ENCODE data around the gene NEDD4L. TPM values are rescaled to one million over a fixed set of nuclear protein-coding genes. Genes with fewer than 3 reads are reported as not detected.

The NEDD4L gene
- total RNA-seq, 2 experiments from 2014 or later = 3.2 to 3.3 TPM

- H3K79me2 ChIP-seq (ENCODE audit: insufficient read depth, low read depth, low read length) = no peaks in the 10 kb centered on the region
- H3K4me3 ChIP-seq (ENCODE audit: low read depth, low read length, poor library complexity, severe bottlenecking) = no peak overlapping the region
- intact Hi-C loops (cut with micrococcal nuclease; ENCODE audit: unreplicated experiment) = no loop called here
- no peak overlapping the region for H3K27ac ChIP-seq (ENCODE audit: low read depth, low read length, poor library complexity, severe bottlenecking)
- H3K9me3 ChIP-seq (ENCODE audit: low read length) = no peaks in the 10 kb centered on the region
- H4K20me1 ChIP-seq (ENCODE audit: insufficient read depth, low read length) = no peaks in the 10 kb centered on the region
- no peaks in the 10 kb centered on the region for H3K4me1 ChIP-seq (ENCODE audit: insufficient read depth, low read length, poor library complexity, severe bottlenecking)
- H2AFZ ChIP-seq (ENCODE audit: low read length) = no peak overlapping the region
- ChIA-PET POLR2A (no interaction called here), CTCF (ENCODE audit: unreplicated experiment) (no interaction called here)
- H3K9me2 ChIP-seq (ENCODE audit: insufficient read depth, low read length) = no peaks in the 10 kb centered on the region
- no TSS peak for BruUV-seq (replicated peaks)
- no peak for TF ChIP-seq EZH2phosphoT487 (IDR thresholded peaks at IDR 0.05; ENCODE audit: borderline replicate concordance, low read depth, low read length)
- no peak for TF ChIP-seq CTCF (conservative IDR thresholded peaks at IDR 0.05; ENCODE audit: low read length)
- H3K36me3 ChIP-seq (ENCODE audit: insufficient read depth, low read length) = no peaks in the 10 kb centered on the region
- DNase-seq (ENCODE audit: low spot score) = no peak
- no peak overlapping the region for H3K4me2 ChIP-seq (ENCODE audit: low read length)
Observed at GRCh38 chr18:58226429-58226828, 182.4 kb downstream of the NEDD4L start.

GRCh38 chr18:58227361-58227930 is 183.4 kb downstream of the NEDD4L start:
- Histone ChIP-seq H3K4me2 (ENCODE audit: low read length) (no peak overlapping the region), H3K79me2 (ENCODE audit: insufficient read depth, low read depth, low read length) (no peaks in the 10 kb centered on the region), H3K4me3 (ENCODE audit: low read depth, low read length, poor library complexity, severe bottlenecking) (no peak overlapping the region), H4K20me1 (ENCODE audit: insufficient read depth, low read length) (no peaks in the 10 kb centered on the region), H3K4me1 (ENCODE audit: insufficient read depth, low read length, poor library complexity, severe bottlenecking) (no peaks in the 10 kb centered on the region), H3K9me2 (ENCODE audit: insufficient read depth, low read length) (no peaks in the 10 kb centered on the region), H2AFZ (ENCODE audit: low read length) (no peak overlapping the region), H3K9me3 (ENCODE audit: low read length) (no peaks in the 10 kb centered on the region), H3K36me3 (ENCODE audit: insufficient read depth, low read length) (no peaks in the 10 kb centered on the region), H3K27ac (ENCODE audit: low read depth, low read length, poor library complexity, severe bottlenecking) (no peak overlapping the region)
- no TSS peak for BruUV-seq (replicated peaks)
- no peak for DNase-seq (ENCODE audit: low spot score)
- ChIA-PET CTCF (ENCODE audit: unreplicated experiment) (no interaction called here), POLR2A (no interaction called here)
- intact Hi-C loops (cut with micrococcal nuclease; ENCODE audit: unreplicated experiment) = no loop called here
- no peak for TF ChIP-seq CTCF (conservative IDR thresholded peaks at IDR 0.05; ENCODE audit: low read length)
- no peak for TF ChIP-seq EZH2phosphoT487 (IDR thresholded peaks at IDR 0.05; ENCODE audit: borderline replicate concordance, low read depth, low read length)

GRCh38 chr18:58228176-58228575 is 184.2 kb downstream of the NEDD4L start:
- Histone ChIP-seq H3K9me2 (ENCODE audit: insufficient read depth, low read length) (no peaks in the 10 kb centered on the region), H3K4me3 (ENCODE audit: low read depth, low read length, poor library complexity, severe bottlenecking) (no peak overlapping the region), H3K4me1 (ENCODE audit: insufficient read depth, low read length, poor library complexity, severe bottlenecking) (no peaks in the 10 kb centered on the region), H4K20me1 (ENCODE audit: insufficient read depth, low read length) (no peaks in the 10 kb centered on the region), H3K9me3 (ENCODE audit: low read length) (no peaks in the 10 kb centered on the region), H2AFZ (ENCODE audit: low read length) (no peak overlapping the region), H3K4me2 (ENCODE audit: low read length) (no peak overlapping the region), H3K36me3 (ENCODE audit: insufficient read depth, low read length) (no peaks in the 10 kb centered on the region), H3K79me2 (ENCODE audit: insufficient read depth, low read depth, low read length) (no peaks in the 10 kb centered on the region), H3K27ac (ENCODE audit: low read depth, low read length, poor library complexity, severe bottlenecking) (no peak overlapping the region)
- TF ChIP-seq CTCF (conservative IDR thresholded peaks at IDR 0.05; ENCODE audit: low read length) = no peak
- TF ChIP-seq EZH2phosphoT487 (IDR thresholded peaks at IDR 0.05; ENCODE audit: borderline replicate concordance, low read depth, low read length) = no peak
- DNase-seq (ENCODE audit: low spot score) = no peak
- CTCF ChIA-PET (ENCODE audit: unreplicated experiment) = interaction anchor here (0.5 kb wide), 1 partner anchor 337 kb away, joined by 3 read pairs; no protein-coding TSS in a partner anchor
- no TSS peak for BruUV-seq (replicated peaks)
- POLR2A ChIA-PET = no interaction called here
- intact Hi-C loops (cut with micrococcal nuclease; ENCODE audit: unreplicated experiment) = no loop called here

Measured in OCI-LY7 (cell line).